ENCODE data around the gene SNRPD3. TPM values are rescaled to one million over a fixed set of nuclear protein-coding genes. Genes with fewer than 3 reads are reported as not detected.

The SNRPD3 gene
- total RNA-seq (2014; rRNA removed; shearing (Covaris generic)): 164 and 214 TPM in 2 replicates

DNA sequence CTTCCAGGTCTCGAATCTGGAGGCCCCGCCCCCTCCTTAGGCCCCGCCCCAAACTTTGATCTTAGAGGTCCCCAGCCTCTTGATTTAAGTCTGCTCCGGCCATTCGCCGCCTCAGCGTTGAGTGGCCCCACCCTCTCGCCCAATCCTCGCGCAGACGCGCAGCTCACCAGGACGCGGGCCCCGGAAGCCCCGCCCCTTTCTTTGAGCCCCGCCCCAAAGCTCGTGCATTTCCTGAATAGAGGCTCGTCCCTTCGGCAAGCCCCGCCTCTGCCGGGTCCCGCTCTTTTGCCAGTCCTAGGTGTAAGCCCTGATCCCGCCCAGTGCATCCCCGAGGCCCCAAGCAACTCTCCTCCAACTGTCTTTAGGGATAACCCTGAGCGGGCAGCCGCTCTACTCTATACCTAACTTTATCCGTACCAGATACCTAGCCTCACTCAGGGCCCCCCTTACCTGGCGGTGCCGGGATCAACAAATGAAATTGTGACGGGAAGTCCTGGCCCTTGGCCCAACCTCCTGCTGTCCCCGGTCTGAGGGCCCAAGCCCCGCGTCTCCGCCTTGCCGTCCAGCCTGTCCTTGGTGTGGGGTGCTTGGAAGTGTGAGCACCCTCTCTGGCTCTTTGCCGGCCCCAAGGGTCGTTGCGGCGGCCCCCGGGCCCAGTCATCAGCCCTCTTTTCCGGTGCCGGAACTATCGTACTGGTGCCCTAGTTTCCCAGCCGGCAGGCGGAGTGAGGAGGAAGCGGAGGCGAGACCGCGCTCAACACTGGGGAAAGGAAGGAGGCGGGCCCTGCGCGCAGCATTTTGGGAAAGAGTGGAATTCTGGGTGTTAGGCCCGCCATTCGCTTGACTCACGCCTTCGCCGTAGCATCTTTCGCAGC, at the start of gene SNRPD3:
Gene SNRPD3, plus strand, starts transcription at position 835 of the 875 bp plus-strand sequence. CDS start 1,676 bp downstream, outside the sequence.

DNA sequence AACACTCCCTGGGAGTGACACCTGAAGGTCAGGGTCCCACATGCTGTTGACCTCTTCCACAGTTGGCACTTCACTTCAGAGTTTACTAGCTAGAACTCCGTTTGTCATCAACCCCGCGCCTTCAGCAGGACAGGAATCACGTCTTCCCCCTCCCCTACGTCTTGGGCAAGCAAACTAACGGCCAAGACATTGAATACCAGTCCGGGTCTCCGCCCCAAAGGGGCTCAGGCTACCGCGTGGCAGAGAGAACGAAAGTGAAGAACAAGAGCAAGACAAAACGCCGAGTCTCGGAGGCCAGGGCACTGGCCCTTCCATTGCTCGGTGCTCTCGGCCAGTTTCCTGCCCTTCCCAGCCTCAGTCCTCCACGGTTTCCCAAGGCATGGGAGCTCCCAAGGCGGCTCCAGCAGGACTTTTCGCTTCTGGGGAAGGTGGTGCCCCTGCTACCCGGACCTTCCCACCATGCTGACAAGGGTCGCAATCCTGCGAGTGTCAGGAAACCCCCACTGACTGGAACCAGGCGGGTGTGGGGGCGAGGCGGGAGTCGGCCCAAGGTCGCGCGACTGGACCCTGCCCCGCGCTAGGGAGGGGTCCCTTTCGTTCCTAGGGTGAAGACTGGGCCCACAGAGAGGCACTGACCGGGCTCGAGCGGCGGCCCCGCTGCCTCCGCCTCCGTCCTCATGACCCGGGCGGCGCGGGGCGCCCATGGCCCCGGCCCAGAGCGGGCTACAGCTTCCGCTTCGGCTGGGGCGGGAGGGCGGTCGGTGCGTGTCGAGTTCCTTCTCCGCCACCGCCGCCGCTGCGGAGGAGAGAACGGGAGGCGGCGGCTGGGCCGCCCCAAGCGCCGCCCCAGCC, 1.3 kb upstream of the SNRPD3 start, which contains the start of gene GUCD1:
Gene GUCD1, minus strand, starts transcription at position 826 of the 852 bp plus-strand sequence. Its CDS starts 147 bp downstream, at position 679.

DNA sequence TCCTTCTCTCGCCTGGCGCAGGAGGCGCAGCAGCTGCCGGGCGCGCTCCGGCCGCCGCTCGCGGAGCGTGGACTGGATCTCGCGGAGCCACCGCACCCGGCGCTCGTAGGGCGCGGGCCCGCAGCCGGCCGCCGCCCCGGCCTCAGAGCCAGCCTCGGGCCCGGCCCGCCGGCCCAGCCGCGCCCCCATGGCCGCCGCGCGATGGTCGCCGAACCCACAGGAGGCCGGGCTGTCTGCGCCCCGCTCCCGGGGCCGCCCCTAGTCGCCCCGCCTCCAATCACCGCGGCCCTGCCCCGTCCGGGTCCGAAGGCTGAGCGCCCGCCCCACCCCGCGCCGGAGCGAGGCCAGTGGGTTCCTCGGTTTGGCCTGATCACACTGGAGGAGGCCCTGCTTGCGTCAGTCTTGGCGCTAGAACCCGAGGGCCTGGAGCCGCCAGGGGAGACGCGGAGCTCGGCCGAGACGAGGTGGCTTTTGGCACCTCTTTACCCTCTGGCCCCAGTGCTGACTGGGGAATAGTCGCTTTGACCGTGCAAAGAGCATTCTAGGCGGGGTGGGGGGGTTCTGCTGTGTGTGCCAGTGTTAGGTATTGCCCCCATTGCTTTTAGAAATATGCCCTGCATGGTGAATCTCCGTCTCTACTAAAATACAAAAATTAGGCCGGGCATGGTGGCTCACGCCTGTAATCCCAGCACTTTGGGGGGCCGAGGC, 37.2 kb downstream of the SNRPD3 start, which contains the start of gene LRRC75B:
Gene LRRC75B, minus strand, starts transcription at position 223 of the 708 bp plus-strand sequence. Its CDS starts 34 bp downstream, at position 189.

DNA sequence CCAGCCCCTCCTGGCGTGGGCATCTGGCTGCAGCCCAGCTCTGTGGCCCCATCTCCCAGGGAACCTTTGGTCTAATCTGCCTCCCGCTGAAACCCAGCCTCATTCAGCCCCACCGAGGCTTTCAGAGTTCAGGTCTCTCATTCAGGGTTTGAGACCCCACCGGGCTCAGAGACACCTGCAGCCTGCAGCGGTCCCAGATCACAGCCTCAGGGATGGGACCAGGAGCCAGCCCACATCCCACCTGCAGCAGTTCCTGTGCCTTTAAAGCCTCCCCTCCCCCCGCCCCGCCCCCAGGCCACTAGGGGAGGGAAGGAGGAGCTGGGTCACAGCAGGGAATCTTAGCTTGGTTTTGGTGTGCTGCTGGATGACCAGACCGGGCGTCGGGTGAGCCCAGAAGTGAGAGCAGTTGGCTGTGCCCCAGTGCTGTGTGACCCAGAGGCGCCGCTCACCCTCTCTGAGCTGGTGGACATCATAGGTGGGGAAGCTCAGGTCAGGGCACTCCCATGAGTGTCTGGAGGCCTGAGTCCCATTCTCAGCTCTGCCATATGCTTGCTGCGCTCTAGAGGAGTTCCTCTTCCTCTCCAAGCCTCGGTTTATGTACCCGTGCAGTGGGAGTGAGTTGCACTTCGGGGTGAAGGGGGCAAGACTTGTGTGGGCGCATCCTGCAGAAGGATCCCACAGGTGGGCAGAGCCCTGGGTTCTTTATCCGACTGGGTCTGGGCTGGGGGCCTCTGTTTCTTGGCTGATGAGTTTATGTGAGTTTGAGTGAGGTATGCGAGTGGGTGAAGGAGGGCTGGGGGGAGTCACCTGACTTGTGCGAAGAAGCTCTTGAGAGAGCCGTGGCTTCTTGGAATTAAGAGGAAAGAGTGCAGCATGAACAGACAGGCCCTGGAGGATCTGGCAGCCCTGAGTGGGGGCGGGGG, 47.3 kb downstream of the SNRPD3 start, which contains the start of gene GGT1:
Gene GGT1, plus strand, starts transcription at position 347 of the 923 bp plus-strand sequence. CDS start 7,889 bp downstream, outside the sequence.

Other genes starting within 250 kb of the SNRPD3 start
- 0.93 and 0.98 TPM in 2 replicates for gene ADORA2A, start 128.4 kb upstream of the SNRPD3 start, total RNA-seq (2014; rRNA removed; shearing (Covaris generic))
- 0.03 and 0.04 TPM in 2 replicates for gene UPB1, start 60.7 kb upstream of the SNRPD3 start, total RNA-seq (2014; rRNA removed; shearing (Covaris generic))
- gene GUCD1, start 861 bp upstream of the SNRPD3 start, total RNA-seq (2014; rRNA removed; shearing (Covaris generic)): 87.6 and 91.1 TPM in 2 replicates
- 1.7 and 3.1 TPM in 2 replicates for gene LRRC75B, start 37.1 kb downstream of the SNRPD3 start, total RNA-seq (2014; rRNA removed; shearing (Covaris generic))
- 0.32 and 1.3 TPM in 2 replicates for gene GGT1, start 47.2 kb downstream of the SNRPD3 start, total RNA-seq (2014; rRNA removed; shearing (Covaris generic))
- not detected in 2 replicates for gene PIWIL3, start 218.7 kb downstream of the SNRPD3 start, total RNA-seq (2014; rRNA removed; shearing (Covaris generic))